Measurements from ENCODE around the gene ACTL10.

GRCh38 chr20:33669873-33670640 lies 3.3 kb downstream of the ACTL10 start:
- TF ChIP-seq CTCF (IDR thresholded peaks at IDR 0.05) (no peak), POLR2A (IDR thresholded peaks at IDR 0.05) (no peak), EP300 (IDR thresholded peaks at IDR 0.05) (no peak), POLR2AphosphoS5 (IDR thresholded peaks at IDR 0.05) (no peak)
